Activated CD8-positive, alpha-beta memory T cell treated with anti-CD3 and anti-CD28 coated beads, Interleukin-2, amount 50 U/mL, for 1 hour (primary cell): ENCODE data around the gene LPXN.
"Not testable (repeated sequence)": the region's sequence is repeated elsewhere in the genome, so short reads cannot be mapped to it uniquely, and the experiment has no call there.

Experiments
- DNase-seq: peaks from one replicate; pipeline ENCODE4 v3.0.0-alpha.2; 2020; ENCODE audit errors: extremely low read depth

The LPXN gene

GRCh38 chr11:58579192-58580129 is 3.8 kb upstream of the LPXN start:
- DNase-seq = peak; percentile 81

- DNase-seq = peak; percentile 92
Measured at GRCh38 chr11:58578635-58579191, 3.1 kb upstream of the LPXN start, which contains the start of gene ZFP91. ZFP91 (plus strand) TSS chr11:58579063; CDS start chr11:58579282, 219 bp downstream.

GRCh38 chr11:58578136-58578634 is 2.5 kb upstream of the LPXN start:
- peak; percentile 90 for DNase-seq

- peak; percentile 80 for DNase-seq
Measured at GRCh38 chr11:58577555-58578135, 2.0 kb upstream of the LPXN start.

- DNase-seq = no peak
Measured at GRCh38 chr11:58576887-58577471, 1.3 kb upstream of the LPXN start.

- no peak for DNase-seq
Measured at GRCh38 chr11:58574881-58575280, 775 bp downstream of the LPXN start.

- DNase-seq = no peak
Measured at GRCh38 chr11:58573451-58574104, 2.1 kb downstream of the LPXN start.

GRCh38 chr11:58572906-58573305 is 2.8 kb downstream of the LPXN start:
- DNase-seq = not testable (repeated sequence)

GRCh38 chr11:58567889-58568512 is 7.7 kb downstream of the LPXN start:
- DNase-seq = no peak

- DNase-seq = no peak
Measured at GRCh38 chr11:58564231-58564630, 11.4 kb downstream of the LPXN start.

- no peak for DNase-seq
Measured at GRCh38 chr11:58562375-58562800, 13.3 kb downstream of the LPXN start.

GRCh38 chr11:58561394-58562098 is 14.1 kb downstream of the LPXN start:
- no peak for DNase-seq

GRCh38 chr11:58560842-58561241 is 14.8 kb downstream of the LPXN start:
- DNase-seq = no peak

- no peak for DNase-seq
Measured at GRCh38 chr11:58549644-58550043, 26.0 kb downstream of the LPXN start.

- DNase-seq = no peak
Measured at GRCh38 chr11:58546841-58547240, 28.8 kb downstream of the LPXN start.

GRCh38 chr11:58531865-58532341 is 43.8 kb downstream of the LPXN start:
- DNase-seq = no peak

GRCh38 chr11:58530236-58530635 is 45.4 kb downstream of the LPXN start:
- DNase-seq = no peak

GRCh38 chr11:58527429-58527828 is 48.2 kb downstream of the LPXN start:
- DNase-seq = no peak

- no peak for DNase-seq
Measured at GRCh38 chr11:58526721-58527120, 48.9 kb downstream of the LPXN start.

- DNase-seq = no peak
Measured at GRCh38 chr11:58525037-58525614, 50.5 kb downstream of the LPXN start.
